Panc1 (cell line): ENCODE measurements around the gene LYSMD4.

Experiments used
- CTCF ChIP-seq: fragments of 450-650 bp; IDR thresholded peaks from 2 replicates; pipeline ENCODE4 v1.5.1; 2017; ENCODE audit warnings: mild to moderate bottlenecking
- POLR2AphosphoS5 ChIP-seq: IDR thresholded peaks from 2 replicates; pipeline ENCODE4 v1.6.1; 2012; ENCODE audit warnings: mild to moderate bottlenecking, low read depth, low read length, moderate library complexity
- TCF7L2 ChIP-seq: IDR thresholded peaks from 2 replicates; pipeline ENCODE4 v1.6.1; 2011; ENCODE audit warnings: mild to moderate bottlenecking, low read depth, low read length, inconsistent platforms

GRCh38 chr15:99696096-99696495 is 37.1 kb downstream of the LYSMD4 start:
- no peak for TF ChIP-seq POLR2AphosphoS5
- no peak for TF ChIP-seq CTCF
- no peak for TF ChIP-seq TCF7L2
